Amniotic epithelial cell (primary cell): ENCODE measurements around the gene NIPSNAP2.
"Not testable (repeated sequence)": the region's sequence is repeated elsewhere in the genome, so short reads cannot be mapped to it uniquely, and the experiment has no call there.

Source experiments
- DNase-seq: peaks from one replicate; pipeline ENCODE4 v3.0.0-alpha.2; 2010; ENCODE audit warnings: low read depth

The NIPSNAP2 gene

GRCh38 chr7:56047446-56048116 is 83.2 kb downstream of the NIPSNAP2 start:
- peak; percentile 63 for DNase-seq

GRCh38 chr7:56048245-56048644 is 83.9 kb downstream of the NIPSNAP2 start:
- no peak for DNase-seq

- DNase-seq, result not testable (repeated sequence)
Observed at GRCh38 chr7:56048763-56049162, 84.4 kb downstream of the NIPSNAP2 start.
